OCI-LY1 (cell line): Measurements from ENCODE around the gene MACF1.

Experiments used
- H2AFZ ChIP-seq: fragments of 200-600 bp; sonication (generic), shearing (Covaris generic); 2 replicates; pipeline ENCODE4 v1.6.0; 2014; ENCODE audit warnings: antibody characterized with exemption, mild to moderate bottlenecking, low read length
- H3F3A ChIP-seq: fragments of 200-600 bp; sonication (generic), shearing (Covaris generic); 2 replicates; pipeline ENCODE4 v1.6.0; 2014; ENCODE audit warnings: mild to moderate bottlenecking, antibody characterized with exemption, low read length, moderate library complexity; ENCODE audit not compliant: insufficient read depth
- H3K27ac ChIP-seq: fragments of 200-600 bp; sonication (generic); 2 replicates; pipeline ENCODE4 v1.5.1; 2014; ENCODE audit warnings: low read length, mixed run types, mild to moderate bottlenecking, low read depth; ENCODE audit not compliant: poor library complexity, severe bottlenecking
- H3K27me3 ChIP-seq: fragments of 200-600 bp; sonication (generic); 2 replicates; pipeline ENCODE4 v1.6.0; 2014; ENCODE audit warnings: antibody characterized with exemption, mild to moderate bottlenecking, low read length, moderate library complexity; ENCODE audit not compliant: insufficient read depth
- H3K36me3 ChIP-seq: fragments of 200-600 bp; sonication (generic); 2 replicates; pipeline ENCODE4 v1.6.1; 2014; ENCODE audit warnings: mild to moderate bottlenecking, antibody characterized with exemption, low read length, moderate library complexity, mixed read lengths; ENCODE audit not compliant: insufficient read depth
- H3K4me1 ChIP-seq: fragments of 200-600 bp; sonication (generic); 2 replicates; pipeline ENCODE4 v1.5.1; 2014; ENCODE audit warnings: mild to moderate bottlenecking, low read length, moderate library complexity; ENCODE audit not compliant: insufficient read depth, severe bottlenecking
- H3K4me2 ChIP-seq: fragments of 200-600 bp; sonication (generic), shearing (Covaris generic); 2 replicates; pipeline ENCODE4 v1.6.1; 2014; ENCODE audit warnings: low read length
- H3K4me3 ChIP-seq: fragments of 200-600 bp; sonication (generic); 2 replicates; pipeline ENCODE4 v1.5.1; 2014; ENCODE audit warnings: low read length, low read depth, mild to moderate bottlenecking, mixed read lengths; ENCODE audit not compliant: poor library complexity, severe bottlenecking
- H3K79me2 ChIP-seq: fragments of 200-600 bp; shearing (Covaris generic); 2 replicates; pipeline ENCODE4 v1.6.1; 2016; ENCODE audit warnings: mixed run types, low read length, mixed read lengths; ENCODE audit not compliant: insufficient read depth
- H3K9ac ChIP-seq: fragments of 200-600 bp; sonication (generic), shearing (Covaris generic); 2 replicates; pipeline ENCODE4 v1.6.1; 2014; ENCODE audit warnings: mild to moderate bottlenecking, low read length, mixed read lengths
- H3K9me2 ChIP-seq: fragments of 200-600 bp; sonication (generic), shearing (Covaris generic); 2 replicates; pipeline ENCODE4 v1.6.1; 2014; ENCODE audit warnings: low read depth, mild to moderate bottlenecking, low read length, mixed read lengths
- H3K9me3 ChIP-seq: fragments of 200-600 bp; shearing (Covaris generic); 2 replicates; pipeline ENCODE4 v1.6.1; 2014; ENCODE audit warnings: low read length, mixed read lengths
- H4K20me1 ChIP-seq: fragments of 200-600 bp; sonication (generic), shearing (Covaris generic); 2 replicates; pipeline ENCODE4 v1.6.0; 2016; ENCODE audit warnings: mild to moderate bottlenecking, low read length; ENCODE audit not compliant: insufficient read depth
- EZH2 ChIP-seq: fragments of 200-600 bp; sonication (generic), shearing (Covaris generic); IDR thresholded peaks from 2 replicates; pipeline ENCODE4 v1.8.0; 2017; ENCODE audit warnings: borderline replicate concordance, mixed run types, mild to moderate bottlenecking, antibody characterized with exemption, low read length, moderate library complexity, mixed read lengths
- TF ChIP-seq, protein P1 (sequence below): fragments of 200-600 bp; sonication (generic), shearing (Covaris generic); IDR thresholded peaks from 2 replicates; pipeline ENCODE4 v1.5.1; 2017; ENCODE audit warnings: mild to moderate bottlenecking, antibody characterized with exemption, low read length, moderate library complexity, mixed read lengths

The MACF1 gene

DNA sequence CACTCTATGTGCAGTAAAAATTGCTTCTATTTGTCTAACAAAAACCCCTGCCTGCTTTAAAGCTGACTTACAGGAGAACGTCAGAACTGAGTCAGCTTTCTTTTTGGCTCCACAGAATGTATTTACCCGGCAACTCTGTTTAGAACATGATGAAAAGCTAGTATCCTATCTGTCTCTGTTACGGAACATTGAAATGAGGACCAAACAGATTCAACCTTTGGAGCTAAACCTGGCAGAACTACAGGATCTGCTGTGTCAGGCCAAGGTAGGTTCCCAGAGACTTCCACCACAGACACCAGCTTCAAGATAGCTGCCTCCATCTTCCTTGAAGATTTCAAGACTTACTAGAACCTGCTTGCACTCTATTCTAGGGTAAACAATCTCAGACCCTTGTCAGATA lies 132.6 kb downstream of the MACF1 start:
- H3K79me2 ChIP-seq, result no peaks in the 10 kb centered on the region
- no peak overlapping the region for H2AFZ ChIP-seq
- H3K4me1 ChIP-seq, result no peaks in the 10 kb centered on the region
- H3K27ac ChIP-seq, result no peak overlapping the region
- no peak overlapping the region for H3K4me2 ChIP-seq
- no peaks in the 10 kb centered on the region for H4K20me1 ChIP-seq
- no peak overlapping the region for H3K4me3 ChIP-seq
- H3K27me3 ChIP-seq, result no peaks in the 10 kb centered on the region
- H3K9me2 ChIP-seq, result no peaks in the 10 kb centered on the region
- H3K36me3 ChIP-seq, result peaks cover 51% of the 10 kb centered on the region
- no peaks in the 10 kb centered on the region for H3K9me3 ChIP-seq
- no peak for TF ChIP-seq EZH2
- H3F3A ChIP-seq, result no peaks in the 10 kb centered on the region
- no peak overlapping the region for H3K9ac ChIP-seq

- Histone ChIP-seq H3K9me3 (no peaks in the 10 kb centered on the region), H4K20me1 (no peaks in the 10 kb centered on the region), H3K9me2 (no peaks in the 10 kb centered on the region), H3K79me2 (no peaks in the 10 kb centered on the region), H3F3A (no peaks in the 10 kb centered on the region), H3K36me3 (peaks cover 53% of the 10 kb centered on the region), H2AFZ (no peak overlapping the region), H3K4me2 (no peak overlapping the region), H3K27ac (no peak overlapping the region), H3K4me1 (no peaks in the 10 kb centered on the region), H3K9ac (no peak overlapping the region), H3K4me3 (no peak overlapping the region), H3K27me3 (no peaks in the 10 kb centered on the region)
- no peak for TF ChIP-seq EZH2
- TF ChIP-seq, protein P1, sequence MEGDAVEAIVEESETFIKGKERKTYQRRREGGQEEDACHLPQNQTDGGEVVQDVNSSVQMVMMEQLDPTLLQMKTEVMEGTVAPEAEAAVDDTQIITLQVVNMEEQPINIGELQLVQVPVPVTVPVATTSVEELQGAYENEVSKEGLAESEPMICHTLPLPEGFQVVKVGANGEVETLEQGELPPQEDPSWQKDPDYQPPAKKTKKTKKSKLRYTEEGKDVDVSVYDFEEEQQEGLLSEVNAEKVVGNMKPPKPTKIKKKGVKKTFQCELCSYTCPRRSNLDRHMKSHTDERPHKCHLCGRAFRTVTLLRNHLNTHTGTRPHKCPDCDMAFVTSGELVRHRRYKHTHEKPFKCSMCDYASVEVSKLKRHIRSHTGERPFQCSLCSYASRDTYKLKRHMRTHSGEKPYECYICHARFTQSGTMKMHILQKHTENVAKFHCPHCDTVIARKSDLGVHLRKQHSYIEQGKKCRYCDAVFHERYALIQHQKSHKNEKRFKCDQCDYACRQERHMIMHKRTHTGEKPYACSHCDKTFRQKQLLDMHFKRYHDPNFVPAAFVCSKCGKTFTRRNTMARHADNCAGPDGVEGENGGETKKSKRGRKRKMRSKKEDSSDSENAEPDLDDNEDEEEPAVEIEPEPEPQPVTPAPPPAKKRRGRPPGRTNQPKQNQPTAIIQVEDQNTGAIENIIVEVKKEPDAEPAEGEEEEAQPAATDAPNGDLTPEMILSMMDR, result no peak
Observed at GRCh38 chr1:39342776-39343175, 138.3 kb downstream of the MACF1 start.

- no peak for TF ChIP-seq EZH2
- TF ChIP-seq, protein P1, result no peak
- H3K36me3 ChIP-seq, result peaks cover 71% of the 10 kb centered on the region
- no peak overlapping the region for H3K27ac ChIP-seq
- H3K4me1 ChIP-seq, result no peaks in the 10 kb centered on the region
- no peaks in the 10 kb centered on the region for H3K9me2 ChIP-seq
- no peaks in the 10 kb centered on the region for H3F3A ChIP-seq
- H2AFZ ChIP-seq, result no peak overlapping the region
- H3K4me2 ChIP-seq, result no peak overlapping the region
- no peak overlapping the region for H3K9ac ChIP-seq
- H3K27me3 ChIP-seq, result no peaks in the 10 kb centered on the region
- H3K9me3 ChIP-seq, result no peaks in the 10 kb centered on the region
- H3K4me3 ChIP-seq, result no peak overlapping the region
- no peaks in the 10 kb centered on the region for H4K20me1 ChIP-seq
- H3K79me2 ChIP-seq, result no peaks in the 10 kb centered on the region
Observed at GRCh38 chr1:39344394-39345154, 140.1 kb downstream of the MACF1 start.

DNA sequence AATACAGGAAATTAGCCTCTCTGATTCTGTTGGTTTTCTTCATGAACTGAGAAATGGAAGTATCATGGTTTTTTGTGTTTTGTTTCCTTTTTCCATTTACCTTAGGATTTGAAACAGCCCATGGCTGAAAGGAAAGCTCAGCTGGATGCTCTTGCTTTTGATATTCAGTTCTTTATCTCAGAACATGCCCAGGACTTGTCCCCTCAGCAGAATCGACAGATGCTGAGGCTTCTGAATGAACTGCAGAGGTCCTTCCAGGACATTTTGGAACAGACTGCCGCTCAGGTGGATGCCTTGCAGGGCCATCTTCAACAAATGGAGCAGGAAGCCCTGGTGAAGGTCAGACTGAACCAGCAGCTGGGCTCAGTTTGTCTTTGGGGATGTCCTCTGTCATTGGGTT lies 142.4 kb downstream of the MACF1 start:
- H3K9me2 ChIP-seq, result no peaks in the 10 kb centered on the region
- TF ChIP-seq EZH2, result no peak
- TF ChIP-seq, protein P1, result no peak
- H4K20me1 ChIP-seq, result no peaks in the 10 kb centered on the region
- no peak overlapping the region for H3K4me3 ChIP-seq
- no peaks in the 10 kb centered on the region for H3K27me3 ChIP-seq
- H3K36me3 ChIP-seq, result peaks cover 71% of the 10 kb centered on the region
- H2AFZ ChIP-seq, result no peak overlapping the region
- H3K9me3 ChIP-seq, result no peaks in the 10 kb centered on the region
- H3F3A ChIP-seq, result no peaks in the 10 kb centered on the region
- H3K27ac ChIP-seq, result no peak overlapping the region
- no peak overlapping the region for H3K9ac ChIP-seq
- no peak overlapping the region for H3K4me2 ChIP-seq
- H3K79me2 ChIP-seq, result no peaks in the 10 kb centered on the region
- H3K4me1 ChIP-seq, result no peaks in the 10 kb centered on the region
